ENCODE data around the gene ACTR10.

DNA sequence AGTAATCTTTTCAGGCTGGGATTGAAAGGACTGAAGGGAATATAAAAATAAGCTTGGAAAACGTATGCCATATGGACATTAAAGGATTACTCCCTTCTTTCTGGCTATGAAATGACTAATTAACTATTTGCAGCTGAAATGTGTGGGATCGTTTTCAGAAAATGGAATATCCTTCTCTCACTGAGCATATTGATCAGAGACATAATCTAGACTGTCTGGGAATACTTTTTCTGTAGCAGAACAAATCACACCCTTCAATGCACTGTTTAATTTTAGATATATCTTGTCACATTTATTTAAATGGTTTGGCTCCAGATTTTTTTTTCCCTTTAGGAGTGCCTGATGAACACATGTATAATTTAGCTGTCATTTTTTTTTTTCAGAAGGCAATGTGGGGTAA is 10.8 kb upstream of the ACTR10 start:
- TF ChIP-seq EZH2phosphoT487 (IDR thresholded peaks at IDR 0.05; ENCODE audit: low read length) (no peak), EZH2 (optimal IDR thresholded peaks at IDR 0.05; ENCODE audit: low read depth, low read length) (no peak)

Measured in MM.1S (cell line).